Thyroid gland (tissue), 4 donors: ENCODE measurements around the gene NEBL.

Experiments
- POLR2A ChIP-seq, 2 donors: fragments of 450-650 bp; IDR thresholded peaks; one replicate each; pipeline ENCODE4 v1.6.1; 2017; ENCODE audit warnings: antibody characterized with exemption in 2 of 2, mild to moderate bottlenecking in 2 of 2, moderate library complexity in 1 of 2
- TF ChIP-seq, protein P1 (sequence below), 6 experiments: fragments of 200-600 bp in 3 of 6; fragments of 450-650 bp in 3 of 6; sonication (generic) in 3 of 6; IDR thresholded peaks; one replicate each; pipeline ENCODE4 v1.5.1; 2016 to 2019; ENCODE audit warnings: antibody characterized with exemption in 6 of 6, mild to moderate bottlenecking in 2 of 6, inconsistent platforms in 1 of 6, moderate library complexity in 1 of 6

DNA sequence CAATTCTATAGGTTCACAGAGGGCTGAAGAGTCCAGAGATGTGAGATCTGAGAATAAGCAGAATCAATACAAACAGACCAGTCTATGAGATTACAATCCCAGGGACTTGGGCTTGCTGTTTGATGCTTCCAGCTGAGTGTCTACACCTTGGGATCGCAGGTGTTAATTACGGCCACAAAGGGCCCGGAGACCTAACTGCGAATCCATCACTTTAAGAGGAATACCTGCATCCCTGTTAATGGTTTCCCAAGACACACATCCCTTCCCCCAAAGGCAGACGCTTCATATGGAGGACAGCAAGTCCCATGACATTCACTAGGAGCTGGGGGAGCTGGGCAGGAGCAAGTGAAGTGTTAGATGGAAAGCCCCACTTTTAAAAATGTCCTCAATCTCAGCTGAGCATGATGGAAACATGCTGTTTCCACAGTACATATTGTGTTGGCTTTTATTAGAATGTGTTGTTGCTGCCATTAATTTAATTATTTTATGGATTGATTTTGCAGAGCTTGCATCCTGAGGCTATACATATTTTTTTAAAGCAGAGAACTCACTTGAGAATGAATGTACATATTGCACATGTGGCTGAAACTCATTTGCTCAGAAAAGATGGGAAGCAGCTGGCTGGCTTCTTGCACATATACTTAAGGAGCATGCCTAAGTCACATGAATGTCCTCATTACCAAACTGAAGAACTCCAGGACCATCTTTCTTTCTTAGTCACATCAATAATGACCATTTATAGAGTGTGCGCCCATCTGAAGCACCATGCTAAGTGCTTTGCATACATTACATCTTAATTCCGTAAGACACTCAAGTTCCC is 151.3 kb downstream of the NEBL start:
- no peak for TF ChIP-seq POLR2A (IDR thresholded peaks at IDR 0.05)
- TF ChIP-seq, protein P1, sequence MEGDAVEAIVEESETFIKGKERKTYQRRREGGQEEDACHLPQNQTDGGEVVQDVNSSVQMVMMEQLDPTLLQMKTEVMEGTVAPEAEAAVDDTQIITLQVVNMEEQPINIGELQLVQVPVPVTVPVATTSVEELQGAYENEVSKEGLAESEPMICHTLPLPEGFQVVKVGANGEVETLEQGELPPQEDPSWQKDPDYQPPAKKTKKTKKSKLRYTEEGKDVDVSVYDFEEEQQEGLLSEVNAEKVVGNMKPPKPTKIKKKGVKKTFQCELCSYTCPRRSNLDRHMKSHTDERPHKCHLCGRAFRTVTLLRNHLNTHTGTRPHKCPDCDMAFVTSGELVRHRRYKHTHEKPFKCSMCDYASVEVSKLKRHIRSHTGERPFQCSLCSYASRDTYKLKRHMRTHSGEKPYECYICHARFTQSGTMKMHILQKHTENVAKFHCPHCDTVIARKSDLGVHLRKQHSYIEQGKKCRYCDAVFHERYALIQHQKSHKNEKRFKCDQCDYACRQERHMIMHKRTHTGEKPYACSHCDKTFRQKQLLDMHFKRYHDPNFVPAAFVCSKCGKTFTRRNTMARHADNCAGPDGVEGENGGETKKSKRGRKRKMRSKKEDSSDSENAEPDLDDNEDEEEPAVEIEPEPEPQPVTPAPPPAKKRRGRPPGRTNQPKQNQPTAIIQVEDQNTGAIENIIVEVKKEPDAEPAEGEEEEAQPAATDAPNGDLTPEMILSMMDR (IDR thresholded peaks at IDR 0.05): no peak
